ENCODE data around the gene SPATA2. TPM values are rescaled to one million over a fixed set of nuclear protein-coding genes. Genes with fewer than 3 reads are reported as not detected.

Gene SPATA2
- total and polyA plus RNA-seq, 2 of the 13 experiments (the other 11 are each of a cell fraction or from before 2014, with no cell fraction given), result 3.2 to 8.7 TPM

DNA sequence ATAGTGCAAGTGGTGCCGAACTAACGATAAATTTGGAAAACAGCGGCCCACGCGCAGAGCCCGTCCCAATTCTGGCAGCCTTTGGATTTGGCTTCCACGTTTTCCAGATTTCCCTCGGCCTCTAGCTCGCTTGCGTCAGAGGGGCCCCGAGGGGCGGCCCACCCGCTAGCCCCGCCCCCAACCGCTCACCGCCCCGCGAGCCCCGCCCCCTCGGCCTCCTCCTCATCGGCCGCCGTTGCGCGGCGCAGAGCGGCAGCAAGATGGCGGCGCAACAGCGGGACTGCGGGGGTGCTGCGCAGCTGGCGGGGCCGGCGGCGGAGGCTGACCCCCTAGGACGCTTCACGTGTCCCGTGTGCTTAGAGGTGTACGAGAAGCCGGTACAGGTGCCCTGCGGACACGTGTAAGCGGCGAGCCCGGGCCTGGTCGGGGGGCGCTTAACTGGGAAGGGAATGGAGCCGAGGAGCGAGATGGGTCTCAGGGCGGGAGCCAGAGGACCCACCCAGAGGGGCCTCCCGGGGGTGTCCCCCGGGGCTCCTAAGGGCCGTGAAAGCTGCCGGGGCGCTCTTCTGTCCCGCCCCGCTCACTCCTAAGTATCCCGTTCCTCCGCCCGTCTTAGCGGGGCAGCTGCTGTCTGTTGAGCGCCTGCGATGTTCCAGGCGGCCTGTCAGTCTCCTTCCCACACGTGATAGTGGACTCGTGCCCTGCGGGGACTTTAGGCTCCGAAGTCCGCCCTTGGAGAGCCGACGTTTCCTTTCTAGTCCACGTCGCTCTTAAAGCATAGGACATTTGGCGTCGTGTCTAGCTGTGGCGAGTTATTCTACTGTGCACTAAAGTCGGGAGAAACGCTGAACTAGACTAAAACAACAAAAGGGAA, 21.1 kb upstream of the SPATA2 start, which contains the start of gene RNF114 (continued):
- TF ChIP-seq ZBTB20 (CRISPR knock-in tag; IDR thresholded peaks at IDR 0.05; ENCODE audit: borderline replicate concordance, low read depth) (peak; percentile 80; the same call in 1 of the 2 replicates), ZNF605 (CRISPR knock-in tag; IDR thresholded peaks at IDR 0.05) (no peak; the same call in 1 of the 2 replicates), CBFB (CRISPR knock-in tag; IDR thresholded peaks at IDR 0.05) (peak; percentile 81), HMG20A (CRISPR knock-in tag; IDR thresholded peaks at IDR 0.05; ENCODE audit: borderline replicate concordance) (no peak), ZNF253 (CRISPR knock-in tag; IDR thresholded peaks at IDR 0.05; ENCODE audit: borderline replicate concordance) (no peak), ZNF24 (IDR thresholded peaks at IDR 0.05) (no peak), PRPF4 (IDR thresholded peaks at IDR 0.05; ENCODE audit: low read depth, low read length, poor library complexity, severe bottlenecking) (no peak), MED1 (CRISPR knock-in tag; IDR thresholded peaks at IDR 0.05) (peak; percentile 48), ATF7 (IDR thresholded peaks at IDR 0.05) (no peak), ATF7 (CRISPR knock-in tag; IDR thresholded peaks at IDR 0.05) (no peak), ZNF7 (CRISPR knock-in tag; IDR thresholded peaks at IDR 0.05) (peak; percentile 6; the same call in 1 of the 2 replicates), ELF1 (CRISPR knock-in tag; IDR thresholded peaks at IDR 0.05) (no peak), ZBTB7B (CRISPR knock-in tag; IDR thresholded peaks at IDR 0.05) (peak; percentile 46; the same call in 1 of the 2 replicates), RBM22 (optimal IDR thresholded peaks at IDR 0.05; ENCODE audit: low read length) (no peak), TBX2 (CRISPR knock-in tag; IDR thresholded peaks at IDR 0.05; ENCODE audit: borderline replicate concordance) (peak; percentile 81; the same call in 1 of the 2 replicates), CEBPG (CRISPR knock-in tag; IDR thresholded peaks at IDR 0.05) (peak; percentile 87), MEIS2 (CRISPR knock-in tag; IDR thresholded peaks at IDR 0.05) (peak; percentile 5; the same call in 1 of the 2 replicates), KDM3A (CRISPR knock-in tag; IDR thresholded peaks at IDR 0.05; ENCODE audit: low read depth) (peak; percentile 73; the same call in 1 of the 2 replicates)
- TF ChIP-seq, protein P1, sequence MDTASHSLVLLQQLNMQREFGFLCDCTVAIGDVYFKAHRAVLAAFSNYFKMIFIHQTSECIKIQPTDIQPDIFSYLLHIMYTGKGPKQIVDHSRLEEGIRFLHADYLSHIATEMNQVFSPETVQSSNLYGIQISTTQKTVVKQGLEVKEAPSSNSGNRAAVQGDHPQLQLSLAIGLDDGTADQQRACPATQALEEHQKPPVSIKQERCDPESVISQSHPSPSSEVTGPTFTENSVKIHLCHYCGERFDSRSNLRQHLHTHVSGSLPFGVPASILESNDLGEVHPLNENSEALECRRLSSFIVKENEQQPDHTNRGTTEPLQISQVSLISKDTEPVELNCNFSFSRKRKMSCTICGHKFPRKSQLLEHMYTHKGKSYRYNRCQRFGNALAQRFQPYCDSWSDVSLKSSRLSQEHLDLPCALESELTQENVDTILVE (CRISPR knock-in tag; IDR thresholded peaks at IDR 0.05), result peak; percentile 56; the same call in 1 of the 2 replicates
- TF ChIP-seq, protein P2, sequence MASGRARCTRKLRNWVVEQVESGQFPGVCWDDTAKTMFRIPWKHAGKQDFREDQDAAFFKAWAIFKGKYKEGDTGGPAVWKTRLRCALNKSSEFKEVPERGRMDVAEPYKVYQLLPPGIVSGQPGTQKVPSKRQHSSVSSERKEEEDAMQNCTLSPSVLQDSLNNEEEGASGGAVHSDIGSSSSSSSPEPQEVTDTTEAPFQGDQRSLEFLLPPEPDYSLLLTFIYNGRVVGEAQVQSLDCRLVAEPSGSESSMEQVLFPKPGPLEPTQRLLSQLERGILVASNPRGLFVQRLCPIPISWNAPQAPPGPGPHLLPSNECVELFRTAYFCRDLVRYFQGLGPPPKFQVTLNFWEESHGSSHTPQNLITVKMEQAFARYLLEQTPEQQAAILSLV (CRISPR knock-in tag; IDR thresholded peaks at IDR 0.05; ENCODE audit: borderline replicate concordance), result peak; percentile 96
- TF ChIP-seq, protein P3, sequence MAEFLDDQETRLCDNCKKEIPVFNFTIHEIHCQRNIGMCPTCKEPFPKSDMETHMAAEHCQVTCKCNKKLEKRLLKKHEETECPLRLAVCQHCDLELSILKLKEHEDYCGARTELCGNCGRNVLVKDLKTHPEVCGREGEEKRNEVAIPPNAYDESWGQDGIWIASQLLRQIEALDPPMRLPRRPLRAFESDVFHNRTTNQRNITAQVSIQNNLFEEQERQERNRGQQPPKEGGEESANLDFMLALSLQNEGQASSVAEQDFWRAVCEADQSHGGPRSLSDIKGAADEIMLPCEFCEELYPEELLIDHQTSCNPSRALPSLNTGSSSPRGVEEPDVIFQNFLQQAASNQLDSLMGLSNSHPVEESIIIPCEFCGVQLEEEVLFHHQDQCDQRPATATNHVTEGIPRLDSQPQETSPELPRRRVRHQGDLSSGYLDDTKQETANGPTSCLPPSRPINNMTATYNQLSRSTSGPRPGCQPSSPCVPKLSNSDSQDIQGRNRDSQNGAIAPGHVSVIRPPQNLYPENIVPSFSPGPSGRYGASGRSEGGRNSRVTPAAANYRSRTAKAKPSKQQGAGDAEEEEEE (CRISPR knock-in tag; IDR thresholded peaks at IDR 0.05; ENCODE audit: borderline replicate concordance), result no peak

Data from HepG2 (cell line).